Right renal pelvis (tissue), 4 donors: ENCODE results near the gene NIPBL. TPM values are rescaled to one million over a fixed set of nuclear protein-coding genes. Genes with fewer than 3 reads are reported as not detected.
"Not testable (repeated sequence)": the region's sequence is repeated elsewhere in the genome, so short reads cannot be mapped to it uniquely, and the experiment has no call there.

Source experiments
- DNase-seq, 4 donors: peaks; one replicate each; pipeline ENCODE4 v3.0.0-alpha.2; 2013; ENCODE audit warnings: low read depth in 4 of 4, low spot score in 3 of 4, missing footprints in 1 of 4
- polyA plus RNA-seq, 4 donors: library from polyadenylated mRNA; unstranded; fragments of 120-200 nt; gene quantifications; one replicate each; pipeline ENCODE4 v1.2.1, GENCODE V29; 2013; ENCODE audit not compliant: insufficient read length in 4 of 4

Gene NIPBL, protein sequence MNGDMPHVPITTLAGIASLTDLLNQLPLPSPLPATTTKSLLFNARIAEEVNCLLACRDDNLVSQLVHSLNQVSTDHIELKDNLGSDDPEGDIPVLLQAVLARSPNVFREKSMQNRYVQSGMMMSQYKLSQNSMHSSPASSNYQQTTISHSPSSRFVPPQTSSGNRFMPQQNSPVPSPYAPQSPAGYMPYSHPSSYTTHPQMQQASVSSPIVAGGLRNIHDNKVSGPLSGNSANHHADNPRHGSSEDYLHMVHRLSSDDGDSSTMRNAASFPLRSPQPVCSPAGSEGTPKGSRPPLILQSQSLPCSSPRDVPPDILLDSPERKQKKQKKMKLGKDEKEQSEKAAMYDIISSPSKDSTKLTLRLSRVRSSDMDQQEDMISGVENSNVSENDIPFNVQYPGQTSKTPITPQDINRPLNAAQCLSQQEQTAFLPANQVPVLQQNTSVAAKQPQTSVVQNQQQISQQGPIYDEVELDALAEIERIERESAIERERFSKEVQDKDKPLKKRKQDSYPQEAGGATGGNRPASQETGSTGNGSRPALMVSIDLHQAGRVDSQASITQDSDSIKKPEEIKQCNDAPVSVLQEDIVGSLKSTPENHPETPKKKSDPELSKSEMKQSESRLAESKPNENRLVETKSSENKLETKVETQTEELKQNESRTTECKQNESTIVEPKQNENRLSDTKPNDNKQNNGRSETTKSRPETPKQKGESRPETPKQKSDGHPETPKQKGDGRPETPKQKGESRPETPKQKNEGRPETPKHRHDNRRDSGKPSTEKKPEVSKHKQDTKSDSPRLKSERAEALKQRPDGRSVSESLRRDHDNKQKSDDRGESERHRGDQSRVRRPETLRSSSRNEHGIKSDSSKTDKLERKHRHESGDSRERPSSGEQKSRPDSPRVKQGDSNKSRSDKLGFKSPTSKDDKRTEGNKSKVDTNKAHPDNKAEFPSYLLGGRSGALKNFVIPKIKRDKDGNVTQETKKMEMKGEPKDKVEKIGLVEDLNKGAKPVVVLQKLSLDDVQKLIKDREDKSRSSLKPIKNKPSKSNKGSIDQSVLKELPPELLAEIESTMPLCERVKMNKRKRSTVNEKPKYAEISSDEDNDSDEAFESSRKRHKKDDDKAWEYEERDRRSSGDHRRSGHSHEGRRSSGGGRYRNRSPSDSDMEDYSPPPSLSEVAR (N-terminal part only)
- 10 to 100 TPM; 60.3 to 76.4 (median 70.6) TPM for polyA plus RNA-seq

DNA sequence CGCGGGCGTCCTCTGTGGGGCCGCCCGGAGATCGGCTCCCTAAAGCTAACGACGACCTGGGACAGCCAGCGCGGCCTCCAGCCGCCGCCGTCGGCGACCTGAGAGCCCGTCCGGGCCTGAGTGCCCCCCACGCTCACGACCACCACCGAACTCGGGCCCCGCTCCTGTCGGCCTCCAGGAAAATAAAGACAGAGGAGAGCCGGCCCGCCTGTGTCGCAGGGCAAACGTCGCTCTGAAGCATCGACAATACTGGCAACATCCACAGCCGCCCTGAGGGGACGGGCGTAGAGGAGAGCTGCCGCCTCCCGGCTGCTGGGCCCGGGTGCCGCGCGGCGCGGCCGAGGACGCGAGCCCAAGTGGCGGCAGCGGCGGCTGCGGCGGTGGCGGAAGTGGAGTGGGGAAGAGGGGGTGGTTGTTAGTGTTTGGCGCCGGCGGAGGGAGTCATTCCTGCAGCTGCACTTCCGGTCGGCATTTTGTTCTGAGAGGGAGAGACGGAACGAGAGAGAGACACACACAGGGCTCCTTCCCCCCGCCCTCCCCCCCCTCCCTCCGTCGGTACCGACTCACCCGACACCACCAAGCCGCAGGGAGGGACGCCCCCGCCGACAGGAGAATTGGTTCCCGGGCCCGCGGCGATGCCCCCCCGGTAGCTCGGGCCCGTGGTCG lies at the start of gene NIPBL:
TSS of gene NIPBL (plus strand) at position 471 of the 666 bp plus-strand sequence. CDS start 76,928 bp downstream, outside the sequence.
- peak; percentile 73 to 92 (median 81) for DNase-seq

DNA sequence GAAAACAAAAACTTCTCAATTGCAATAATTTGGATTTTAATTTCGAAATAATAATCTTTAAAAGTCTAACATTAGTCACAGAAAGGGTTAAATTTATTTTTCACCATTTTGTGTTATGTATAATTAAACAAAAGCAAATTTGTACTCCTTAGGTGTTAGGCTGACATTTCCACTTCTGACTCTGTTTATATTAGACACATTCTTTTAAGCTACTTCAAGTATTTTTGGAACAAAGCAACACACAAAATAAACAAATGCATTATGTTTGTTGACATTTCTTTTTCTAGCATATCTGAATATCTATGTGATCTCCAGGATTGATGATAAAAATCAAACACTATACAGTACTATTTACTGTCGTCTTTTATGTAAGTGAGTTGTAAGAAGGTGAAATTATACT lies 44.3 kb upstream of the NIPBL start:
- no peak for DNase-seq

DNA sequence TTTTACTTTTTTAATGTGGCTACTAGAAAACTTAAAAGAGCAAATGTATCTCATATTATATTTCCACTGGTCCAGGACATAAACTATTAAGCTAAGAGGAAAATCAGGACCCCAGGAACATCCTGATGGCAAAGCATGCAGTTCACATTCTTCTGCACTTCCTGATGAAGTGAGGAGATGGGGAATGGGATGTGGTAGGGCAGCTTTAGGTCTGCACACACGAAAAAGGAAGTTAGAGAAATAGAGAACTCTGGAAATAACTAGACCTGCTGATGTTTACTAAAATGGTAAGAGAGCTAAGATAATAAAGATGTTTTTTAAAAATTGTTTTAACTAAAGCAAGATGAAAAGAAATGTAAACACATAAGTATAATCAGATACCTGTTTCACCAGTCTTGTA lies 39.7 kb upstream of the NIPBL start:
- no peak for DNase-seq

DNA sequence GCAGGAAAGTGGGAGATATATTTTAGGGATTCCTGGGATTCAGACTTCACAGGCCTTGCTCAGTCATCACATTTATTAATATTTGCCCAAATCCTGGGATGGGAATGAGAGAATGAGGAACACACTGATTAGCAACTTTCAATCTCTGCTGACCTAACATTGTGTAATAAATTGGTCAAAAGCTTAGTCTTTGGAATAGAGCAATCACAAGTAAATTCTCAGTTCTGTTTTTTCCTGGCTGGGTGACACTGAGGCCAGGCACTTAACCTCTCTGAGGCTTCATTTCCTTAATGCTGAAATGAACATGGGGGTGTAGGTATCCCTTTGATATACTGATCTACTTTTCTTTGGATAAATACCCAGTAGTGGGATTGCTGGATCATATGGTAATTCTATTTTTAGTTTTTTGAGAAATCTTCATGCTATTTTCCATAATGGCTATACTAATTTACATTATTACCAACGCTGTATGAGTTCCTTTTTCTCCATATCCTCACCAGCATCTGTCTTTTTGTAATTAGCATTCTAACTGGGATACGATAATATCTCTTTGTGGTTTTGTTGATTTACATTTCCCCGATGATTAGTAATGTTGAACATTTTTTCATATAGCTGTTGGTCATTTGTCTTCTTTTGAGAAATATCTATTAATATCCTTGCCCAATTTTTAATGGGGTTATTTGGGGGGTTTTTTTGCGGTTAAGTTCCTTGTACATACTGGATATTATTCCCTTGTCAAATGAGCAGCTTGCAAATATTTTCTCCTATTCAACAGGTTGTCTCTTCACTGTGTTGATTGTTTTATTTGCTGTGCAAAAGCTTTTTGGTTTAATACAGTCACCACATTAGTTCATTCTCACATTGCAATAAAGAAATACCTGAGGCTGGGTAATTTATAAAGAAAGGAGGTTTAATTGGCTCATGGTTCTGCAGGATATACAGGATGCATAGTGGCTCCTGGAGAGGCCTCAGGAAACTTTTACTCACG lies 36.8 kb upstream of the NIPBL start:
- DNase-seq: no peak

DNA sequence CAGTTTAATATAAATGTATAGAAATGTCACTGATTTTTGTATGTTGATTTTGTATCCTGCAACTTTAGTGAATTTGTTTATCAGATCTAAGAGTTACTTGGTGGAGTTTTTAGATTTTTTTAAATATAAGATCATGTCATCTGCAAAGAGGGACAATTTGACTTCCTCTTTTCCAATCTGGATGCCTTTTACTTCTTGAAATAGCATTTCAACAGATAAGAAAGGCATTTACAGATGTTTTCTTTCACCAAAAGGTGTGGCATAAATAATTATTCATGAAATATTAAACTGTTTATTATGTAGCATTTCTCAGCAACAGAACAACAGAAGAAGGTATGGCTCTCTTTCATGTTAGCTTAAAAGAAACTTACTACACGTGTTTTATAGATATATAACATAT lies 34.9 kb upstream of the NIPBL start:
- DNase-seq: no peak

DNA sequence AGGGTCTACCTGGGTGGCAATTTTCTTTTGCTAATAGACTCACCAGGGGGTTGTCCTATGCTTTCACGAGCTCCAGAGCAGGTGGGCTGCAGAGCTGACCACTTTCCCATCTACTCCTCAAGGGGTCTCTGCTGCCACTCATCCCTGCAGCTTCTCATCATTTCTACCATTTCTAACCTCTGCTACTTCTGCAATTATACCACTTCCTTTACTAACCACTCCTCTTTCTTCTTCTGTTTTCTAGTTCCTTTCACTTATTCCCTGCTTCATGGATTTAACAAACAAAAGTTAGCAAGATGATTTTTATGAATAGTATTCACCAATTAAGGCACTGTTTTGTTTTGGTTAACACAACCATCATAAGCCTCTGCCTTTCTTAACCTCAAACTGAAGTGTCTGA lies 34.5 kb upstream of the NIPBL start:
- DNase-seq: no peak

DNA sequence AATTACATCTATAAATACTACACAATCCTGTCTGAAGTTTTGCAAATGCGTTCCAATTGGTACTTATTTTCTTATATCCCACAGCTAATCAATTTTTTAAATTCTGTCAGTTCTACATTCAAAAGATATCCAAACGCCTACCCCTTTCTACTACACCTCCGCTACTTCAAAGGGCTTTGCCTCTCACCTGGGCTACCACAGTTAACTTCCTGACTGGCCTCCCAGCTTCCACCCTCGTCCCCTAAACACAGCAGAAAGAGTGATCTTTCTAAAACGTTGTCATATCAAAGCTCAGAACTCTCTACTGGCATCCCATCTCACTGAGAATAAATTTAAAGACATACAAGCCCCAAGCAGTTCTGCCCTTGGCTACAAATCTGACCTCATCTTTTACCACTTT lies 32.3 kb upstream of the NIPBL start:
- no peak for DNase-seq

DNA sequence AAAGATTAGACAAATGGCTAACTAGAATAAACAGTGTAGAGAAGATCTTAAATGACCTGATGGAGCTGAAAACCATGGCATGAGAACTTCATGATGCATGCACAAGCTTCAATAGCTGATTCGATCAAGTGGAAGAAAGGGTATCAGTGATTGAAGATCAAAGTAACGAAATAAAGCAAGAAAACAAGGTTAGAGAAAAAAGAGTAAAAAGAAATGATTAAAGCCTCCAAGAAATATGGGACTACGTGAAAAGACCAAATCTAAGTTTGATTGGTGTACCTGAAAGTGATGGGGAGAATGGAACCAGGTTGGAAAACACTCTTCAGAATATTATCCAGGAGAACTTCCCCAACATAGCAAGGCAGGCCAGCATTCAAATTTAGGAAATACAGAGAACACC lies 28.0 kb upstream of the NIPBL start:
- DNase-seq: not testable (repeated sequence)

DNA sequence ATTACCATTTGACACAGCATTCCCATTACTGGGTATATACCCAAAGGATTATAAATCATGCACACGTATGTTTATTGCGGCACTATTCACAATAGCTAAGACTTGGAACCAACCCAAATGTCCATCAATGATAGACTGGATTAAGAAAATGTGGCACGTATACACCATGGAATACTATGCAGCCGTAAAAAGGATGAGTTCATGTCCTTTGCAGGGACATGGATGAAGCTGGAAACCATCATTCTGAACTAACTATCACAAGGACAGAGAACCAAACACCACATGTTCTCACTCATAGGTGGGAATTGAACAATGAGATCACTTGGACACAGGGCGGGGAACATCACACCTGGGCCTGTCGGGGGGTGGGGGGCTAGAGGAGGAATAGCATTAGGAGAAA lies 23.7 kb upstream of the NIPBL start:
- DNase-seq: not testable (repeated sequence)

DNA sequence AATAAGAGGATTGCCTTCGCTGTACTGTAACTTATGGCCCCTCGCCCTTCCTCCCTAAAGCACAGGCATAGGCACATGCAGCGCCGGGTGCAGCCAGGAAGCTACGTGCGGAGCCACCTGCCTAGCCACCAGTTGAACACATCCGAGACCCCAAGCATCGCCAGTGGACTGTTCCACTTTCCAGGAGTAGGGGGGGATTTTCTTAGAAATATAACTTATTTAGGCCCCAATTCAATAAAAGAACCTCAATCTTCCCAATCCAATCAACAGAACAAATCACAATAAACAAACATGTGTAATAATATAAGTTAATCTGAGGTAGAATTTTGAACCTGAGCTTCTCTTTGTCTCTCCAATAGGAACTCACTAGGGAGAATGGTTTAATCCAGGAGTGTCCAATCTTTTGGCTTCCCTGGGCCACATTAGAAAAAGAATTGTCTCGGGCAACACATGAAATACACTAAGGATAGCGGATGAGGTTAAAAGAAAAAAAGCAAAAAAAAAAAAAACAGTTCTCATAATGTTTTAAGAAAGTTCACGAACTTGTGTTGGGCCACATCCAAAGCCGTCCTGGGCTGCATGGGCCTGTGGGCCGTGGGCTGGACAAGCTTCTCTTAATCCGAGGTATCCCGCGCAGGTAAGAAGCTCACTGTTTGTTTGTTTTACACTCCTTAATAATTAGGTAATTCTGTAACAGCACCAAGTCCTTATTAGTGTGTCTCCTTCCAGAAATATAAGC lies 22.0 kb upstream of the NIPBL start:
- DNase-seq: no peak

DNA sequence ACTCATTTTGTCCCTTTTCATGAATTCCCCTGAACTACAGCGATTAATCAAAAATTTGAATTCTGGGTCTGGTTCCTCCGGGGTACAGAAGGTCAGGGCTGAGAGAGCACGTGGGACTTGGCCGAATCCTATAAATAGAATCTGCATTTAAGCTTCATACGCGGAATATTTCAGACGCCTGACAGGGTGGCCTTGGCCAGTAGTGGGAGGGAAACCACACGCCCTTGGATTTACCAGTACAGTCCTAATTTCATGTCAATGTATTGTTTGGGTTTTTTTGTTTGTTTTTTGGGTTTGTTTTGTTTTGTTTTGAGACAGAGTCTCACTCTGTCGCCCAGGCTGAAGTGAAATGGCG lies 21.5 kb upstream of the NIPBL start:
- no peak for DNase-seq

DNA sequence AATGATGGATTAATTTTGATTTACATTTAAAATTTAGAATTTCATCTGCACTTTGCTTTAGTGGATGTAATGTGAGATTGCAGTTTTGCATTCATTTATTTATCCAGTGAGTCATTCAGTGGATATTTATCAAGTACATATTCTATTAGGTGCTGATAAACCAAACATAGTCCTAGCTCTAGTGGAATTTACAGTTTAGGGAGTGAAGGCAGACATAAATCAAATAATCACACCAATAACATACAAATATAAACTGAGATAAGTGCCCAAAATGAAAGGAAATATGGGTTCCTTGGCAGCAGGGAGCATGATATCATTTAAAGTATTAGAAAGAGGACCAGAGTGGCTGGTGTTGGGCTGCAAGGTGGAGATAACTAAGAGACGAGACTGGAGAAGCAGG lies 14.7 kb upstream of the NIPBL start:
- DNase-seq: no peak

DNA sequence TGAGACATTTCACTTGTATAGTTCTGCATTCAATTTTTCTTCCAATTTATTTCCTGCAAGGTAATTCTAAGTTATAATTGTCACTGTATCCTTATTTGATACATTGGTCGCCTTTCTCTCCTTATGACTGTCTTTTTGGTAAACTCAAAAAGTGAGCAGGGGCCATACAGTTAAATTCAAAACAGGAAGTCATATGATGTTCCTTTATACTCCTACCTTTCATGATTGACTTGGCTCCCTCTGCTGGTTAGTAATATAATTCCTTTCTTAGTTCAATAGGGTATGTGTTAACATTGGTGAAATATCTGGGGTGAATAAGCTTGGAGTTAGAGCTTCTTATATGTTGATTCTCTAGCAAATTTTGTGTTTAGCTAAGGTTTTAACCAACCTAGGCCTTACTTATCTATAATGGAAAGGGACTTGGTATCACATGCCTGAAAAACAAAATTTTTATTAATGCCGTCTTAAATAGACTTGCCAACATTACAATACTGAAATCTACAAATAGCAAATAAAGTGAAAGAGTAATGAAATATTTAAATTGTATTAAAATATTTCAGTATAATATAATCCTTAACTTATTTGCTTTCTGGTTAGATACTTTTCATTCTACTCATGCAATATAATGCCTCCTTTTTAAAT lies 6.0 kb upstream of the NIPBL start:
- DNase-seq: no peak

DNA sequence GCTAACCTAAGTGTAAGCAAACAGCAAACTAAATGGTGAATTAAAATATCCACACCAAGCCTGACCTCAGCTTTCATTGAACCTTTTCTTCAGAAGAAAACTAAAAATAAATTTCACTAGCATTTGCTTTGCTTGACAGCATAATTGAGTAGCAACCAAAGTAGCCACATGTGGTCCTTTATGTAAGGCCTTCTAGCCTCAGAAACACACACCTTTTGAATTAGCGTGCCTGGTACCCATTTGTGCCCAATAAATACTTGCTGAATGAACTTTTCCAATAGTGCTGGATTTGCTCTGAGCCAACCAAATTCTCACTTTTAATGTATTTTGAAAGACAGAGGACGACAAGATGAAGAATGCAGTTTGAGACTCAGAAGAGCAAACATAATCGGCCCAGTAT lies 2.1 kb upstream of the NIPBL start:
- no peak for DNase-seq

DNA sequence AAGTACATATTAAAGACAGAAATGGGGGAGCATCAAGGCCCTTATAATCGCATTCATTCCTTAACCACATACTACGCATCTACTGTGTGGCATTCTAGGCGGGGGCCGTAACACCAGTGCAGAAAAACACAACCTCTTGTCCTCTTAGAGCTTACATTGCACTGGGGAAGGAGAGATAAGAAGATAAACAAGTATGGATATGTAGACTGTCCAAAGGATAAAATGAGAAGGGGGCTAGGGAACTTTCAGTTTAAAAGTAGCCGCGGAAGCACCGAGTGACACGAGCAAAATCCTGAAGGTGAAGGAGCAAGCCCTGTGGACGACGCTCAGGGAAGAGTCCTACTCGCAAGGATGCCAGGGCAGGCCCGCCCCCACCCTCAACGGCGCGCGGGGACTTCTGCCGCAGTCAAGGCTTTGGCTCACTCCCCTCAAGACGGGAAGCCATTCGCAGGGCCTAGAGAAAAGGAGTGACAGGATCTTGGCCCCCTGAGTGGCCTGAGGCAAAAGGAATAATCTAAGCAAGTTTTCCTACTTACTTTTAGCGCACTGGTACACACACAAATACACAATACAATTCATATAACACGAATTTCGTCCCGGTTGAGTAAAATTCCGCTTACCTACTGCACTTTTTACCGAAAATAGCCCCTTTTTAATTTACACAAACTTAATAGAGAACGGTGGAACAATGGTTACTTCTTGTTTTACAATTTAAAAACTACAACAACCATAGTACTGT lies 1.3 kb upstream of the NIPBL start:
- DNase-seq: peak in 1 of 4 donors; percentile 35

DNA sequence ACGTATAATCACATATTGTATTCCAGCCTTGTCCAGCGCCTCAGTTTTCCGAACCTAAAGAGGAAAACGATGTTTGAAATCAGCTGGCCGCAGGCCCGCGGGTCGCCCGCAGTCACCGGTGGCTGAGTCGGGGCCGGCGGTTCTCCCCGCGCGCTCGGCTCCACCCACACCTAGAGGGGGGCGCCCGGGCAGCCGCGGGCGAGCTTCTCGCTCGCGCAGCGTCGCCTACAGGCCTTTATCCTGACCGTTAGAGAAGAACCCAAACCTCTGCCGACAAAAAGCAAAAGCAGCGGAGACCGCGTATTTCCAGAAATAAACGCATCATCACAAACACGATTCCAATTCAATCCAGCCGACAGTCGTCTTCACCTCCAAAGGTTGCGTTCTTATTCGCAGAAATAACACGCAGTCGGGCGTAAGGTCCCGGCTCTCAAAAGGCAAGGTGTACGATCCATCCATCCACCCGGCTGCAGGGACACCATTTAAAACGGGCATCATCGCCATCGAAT lies 725 bp upstream of the NIPBL start:
- peak; percentile 63 to 69 (median 66) for DNase-seq

DNA sequence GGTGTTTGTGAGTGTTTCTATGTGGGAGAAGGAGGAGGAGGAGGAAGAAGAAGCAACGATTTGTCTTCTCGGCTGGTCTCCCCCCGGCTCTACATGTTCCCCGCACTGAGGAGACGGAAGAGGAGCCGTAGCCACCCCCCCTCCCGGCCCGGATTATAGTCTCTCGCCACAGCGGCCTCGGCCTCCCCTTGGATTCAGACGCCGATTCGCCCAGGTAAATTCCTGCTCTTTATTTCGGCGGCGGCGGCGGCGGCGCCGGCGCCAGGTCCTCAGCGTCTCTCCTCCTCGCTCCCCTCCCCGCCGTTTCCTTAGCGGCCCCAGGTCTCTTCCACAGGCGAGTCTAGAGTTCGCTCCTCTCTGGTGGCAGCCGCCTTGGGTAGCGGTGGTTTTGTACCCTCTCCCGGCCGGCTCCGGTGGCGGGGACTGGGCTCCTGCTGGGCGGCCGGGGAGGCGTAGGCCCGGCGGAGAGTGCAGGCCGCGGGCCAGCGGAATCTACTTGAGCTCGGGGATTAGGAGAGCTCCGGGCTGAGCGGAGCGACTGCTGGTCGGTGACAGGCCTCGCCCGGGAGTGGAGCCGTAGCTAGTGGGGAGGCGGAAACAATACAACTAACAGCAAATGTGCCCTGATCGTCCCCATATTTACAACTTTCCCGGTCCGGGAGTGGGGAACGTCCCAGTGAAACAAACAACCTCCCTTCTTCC lies 547 bp downstream of the NIPBL start:
- DNase-seq: peak in 1 of 4 donors; percentile 65
